HG03442 (cell line): ENCODE measurements around the gene TNP1.

Source experiments
- ATAC-seq: cut with Tn5 transposase; IDR thresholded peaks from one replicate; pipeline ENCODE4 v1.9.1; 2021; ENCODE audit warnings: mild to moderate bottlenecking, moderate library complexity; ENCODE audit not compliant: unreplicated experiment

The TNP1 gene

DNA sequence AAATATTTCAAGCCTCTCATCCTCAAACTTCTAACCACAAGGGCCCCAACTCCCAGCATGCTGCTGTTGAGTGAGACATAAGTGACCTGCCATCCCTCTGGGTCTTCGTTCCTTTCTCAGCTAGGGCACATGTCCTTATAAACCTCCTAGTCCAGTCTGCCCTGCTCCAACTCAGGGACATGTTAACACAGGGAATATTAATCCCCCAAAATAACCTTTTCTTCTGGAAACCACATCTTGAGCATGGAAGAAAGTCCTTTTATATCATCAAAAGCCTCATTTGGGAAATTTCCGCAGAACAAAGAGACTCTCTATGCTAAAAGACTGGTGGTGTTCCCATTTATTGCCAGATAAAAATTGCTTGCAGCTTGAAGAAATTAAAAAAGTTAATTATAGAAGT, 14.4 kb downstream of the TNP1 start:
- ATAC-seq = no peak

DNA sequence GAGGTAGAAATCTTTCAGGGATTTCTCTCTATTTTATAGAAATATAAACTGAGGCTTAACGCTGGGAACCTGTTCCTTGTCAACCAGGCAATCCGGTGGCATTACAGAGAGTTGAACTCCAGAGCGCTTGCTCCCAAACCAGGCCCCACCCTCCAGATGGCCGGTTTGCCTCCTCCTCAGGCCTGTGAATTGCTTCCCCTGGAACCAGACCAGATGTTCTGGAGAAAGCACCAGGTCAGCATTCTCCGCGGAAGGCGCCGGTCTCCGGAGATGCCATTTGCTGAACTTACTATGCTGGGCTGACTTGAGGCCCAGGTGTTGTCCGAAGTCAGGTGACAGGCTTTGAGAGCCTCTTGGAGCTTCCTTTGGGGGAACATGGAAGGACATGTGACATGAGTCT, 17.2 kb downstream of the TNP1 start:
- ATAC-seq = no peak

DNA sequence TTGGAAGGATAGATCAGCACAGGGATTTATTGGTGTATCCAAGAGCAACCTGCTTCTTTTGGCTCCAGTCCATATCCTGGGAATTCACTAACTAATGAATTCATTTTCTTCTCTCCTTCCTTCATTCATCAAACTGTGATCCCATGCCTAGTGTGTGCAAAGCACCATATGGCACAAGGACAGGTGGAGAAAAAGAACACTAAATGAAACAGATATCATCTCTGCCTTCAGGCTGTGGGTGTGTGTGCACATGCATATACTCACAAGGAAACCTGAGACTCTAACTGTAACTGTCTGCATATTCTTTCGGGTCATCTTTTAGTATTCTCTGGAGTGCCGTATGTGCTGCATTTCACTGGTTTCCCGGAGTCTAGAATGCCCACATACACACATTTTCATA, 20.2 kb downstream of the TNP1 start:
- ATAC-seq = no peak

DNA sequence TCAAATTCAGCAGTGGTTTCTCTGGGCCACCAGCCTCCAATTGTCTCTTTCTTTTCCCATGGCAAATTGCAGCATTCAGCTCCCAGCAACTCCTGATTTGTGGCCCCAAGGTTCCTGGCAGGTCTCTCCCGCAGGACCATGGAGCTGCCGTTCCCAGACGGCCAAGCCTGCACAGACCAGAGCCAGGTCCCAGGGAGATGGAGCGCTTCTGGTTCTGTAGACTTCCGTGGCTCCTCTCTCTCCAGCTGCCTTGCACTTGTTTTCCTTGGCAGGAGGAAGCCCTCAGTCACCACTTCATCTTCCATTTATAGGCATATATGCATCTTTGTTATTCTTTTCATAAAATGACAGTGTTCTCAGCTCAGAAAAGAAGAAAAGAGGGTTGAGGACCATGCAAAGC, 21.7 kb downstream of the TNP1 start:
- no peak for ATAC-seq

DNA sequence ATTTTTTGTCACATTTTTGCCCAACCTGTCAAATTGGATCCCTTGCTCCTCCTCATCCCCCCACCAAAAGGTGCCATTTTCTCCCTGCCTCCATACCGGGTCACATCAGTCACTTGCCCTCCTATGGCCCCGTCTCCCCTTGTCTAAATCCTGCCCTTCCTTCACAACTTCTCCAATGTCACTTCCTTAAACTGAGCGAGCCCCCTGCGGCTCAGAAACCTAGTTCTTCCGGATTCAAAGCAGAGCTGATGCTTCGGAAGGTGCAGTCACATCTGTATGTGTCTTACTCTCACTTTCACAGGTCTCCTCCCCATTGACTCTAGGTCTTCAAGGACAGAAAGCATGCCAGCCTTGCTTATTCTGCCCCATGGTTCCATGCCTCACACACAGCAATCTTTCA, 22.1 kb downstream of the TNP1 start:
- ATAC-seq = no peak

DNA sequence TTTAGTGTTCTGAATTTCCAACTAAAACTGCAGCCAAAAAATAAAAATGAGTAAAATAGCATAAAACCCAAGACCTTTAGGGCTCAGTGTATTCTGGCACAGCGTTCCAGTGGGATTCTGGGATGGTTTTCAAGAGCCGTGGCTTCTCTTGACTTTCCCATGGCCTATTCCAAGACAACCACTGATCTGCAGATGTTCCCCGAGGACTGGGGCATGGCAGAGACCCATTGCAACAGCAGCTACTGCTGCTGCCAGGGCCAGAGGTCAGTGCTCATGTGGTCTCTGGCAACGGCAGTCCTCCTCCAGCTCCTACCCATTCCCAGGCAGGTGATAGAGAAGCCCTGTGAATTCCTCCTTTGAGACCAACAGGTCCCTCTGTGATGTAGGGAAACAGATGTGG, 26.8 kb downstream of the TNP1 start:
- ATAC-seq = no peak

DNA sequence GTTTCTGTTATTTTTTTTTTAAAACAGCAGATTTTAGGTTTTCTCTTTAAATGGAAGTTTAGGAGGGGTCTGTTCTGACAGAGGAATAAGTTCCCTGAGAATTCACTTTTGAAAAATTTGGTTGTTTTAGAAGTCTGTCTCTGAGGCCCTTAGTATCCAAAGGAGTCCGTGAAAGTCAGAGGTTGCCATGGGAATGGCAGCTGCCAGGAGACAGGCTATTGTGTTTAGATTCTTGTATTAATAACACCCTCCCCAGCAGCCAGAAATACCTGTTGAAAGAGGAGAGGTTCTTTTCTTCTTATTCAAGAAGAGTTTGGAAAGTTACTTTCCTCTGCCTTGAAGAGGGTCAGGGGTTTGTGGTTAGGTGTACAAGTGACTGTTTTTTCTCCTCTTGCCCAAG, 29.5 kb downstream of the TNP1 start:
- ATAC-seq = no peak

DNA sequence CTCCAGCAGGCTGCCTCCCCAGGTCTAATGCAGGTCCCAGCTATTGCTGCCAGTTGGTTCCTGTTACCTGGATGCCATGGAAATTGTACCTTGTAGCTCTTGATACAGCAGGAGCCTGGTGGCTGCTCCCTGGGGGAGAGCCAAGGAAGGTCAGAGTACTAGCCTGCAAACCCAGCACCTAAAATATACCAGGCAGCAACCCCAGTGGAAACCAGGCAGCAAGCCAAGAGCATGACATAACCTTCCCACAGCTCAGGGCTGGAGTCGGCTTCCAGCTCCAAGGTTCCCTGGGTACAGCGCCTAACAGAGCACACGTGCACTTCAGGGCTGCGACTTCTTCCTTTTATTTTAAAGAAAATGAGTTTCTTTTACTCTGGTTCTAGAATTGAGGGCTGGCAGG, 30.3 kb downstream of the TNP1 start:
- ATAC-seq = no peak

DNA sequence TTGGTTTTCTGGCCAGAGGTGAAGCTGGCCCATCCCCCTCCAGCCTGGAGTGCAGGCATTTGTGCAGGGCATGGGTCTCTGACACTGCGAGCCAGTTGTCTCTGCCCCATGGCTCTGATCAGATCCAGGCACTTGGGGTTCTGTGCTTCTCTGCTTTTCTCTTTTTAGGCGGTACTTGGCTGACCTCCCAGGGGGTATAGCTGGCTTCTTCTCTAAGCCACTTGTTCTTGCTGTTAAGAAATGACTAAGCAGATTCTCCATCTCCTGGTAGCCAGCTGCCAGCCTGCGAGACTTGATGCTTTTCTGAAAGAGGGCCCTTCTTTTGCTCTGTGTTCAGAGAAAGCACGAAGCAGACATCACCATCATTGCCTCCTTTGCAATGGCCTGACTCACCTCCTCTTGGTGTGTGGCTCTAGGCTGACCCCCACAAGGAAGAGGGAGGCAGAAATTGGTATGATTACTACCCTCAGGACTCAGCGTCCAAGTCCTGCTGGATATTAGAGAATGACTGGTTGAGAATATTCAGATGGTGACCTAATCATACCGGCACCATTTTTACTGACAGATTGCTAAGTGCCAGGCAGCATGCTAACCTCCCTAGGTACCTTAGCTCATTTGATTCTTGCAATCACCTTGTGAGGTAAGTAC, 32.7 kb downstream of the TNP1 start:
- ATAC-seq = no peak

DNA sequence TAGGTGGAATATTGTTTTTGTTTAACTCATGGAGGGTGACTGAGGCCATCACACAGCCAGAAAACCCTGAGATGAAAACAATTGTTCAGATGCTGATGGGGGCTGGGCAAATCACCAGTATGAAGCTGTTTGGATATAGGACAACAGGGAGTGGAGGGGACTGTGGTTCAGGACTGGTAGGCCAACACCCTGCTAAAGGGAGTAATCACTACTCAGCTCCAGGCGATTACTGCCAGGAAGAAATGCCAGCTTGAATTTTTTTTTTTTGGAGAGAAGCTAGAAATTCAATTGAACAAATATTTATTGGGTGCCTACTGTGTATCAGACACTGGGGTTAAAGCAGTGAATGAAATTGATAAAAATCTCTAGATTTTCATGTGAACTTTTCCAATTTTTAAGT, 37.4 kb downstream of the TNP1 start:
- ATAC-seq = no peak

DNA sequence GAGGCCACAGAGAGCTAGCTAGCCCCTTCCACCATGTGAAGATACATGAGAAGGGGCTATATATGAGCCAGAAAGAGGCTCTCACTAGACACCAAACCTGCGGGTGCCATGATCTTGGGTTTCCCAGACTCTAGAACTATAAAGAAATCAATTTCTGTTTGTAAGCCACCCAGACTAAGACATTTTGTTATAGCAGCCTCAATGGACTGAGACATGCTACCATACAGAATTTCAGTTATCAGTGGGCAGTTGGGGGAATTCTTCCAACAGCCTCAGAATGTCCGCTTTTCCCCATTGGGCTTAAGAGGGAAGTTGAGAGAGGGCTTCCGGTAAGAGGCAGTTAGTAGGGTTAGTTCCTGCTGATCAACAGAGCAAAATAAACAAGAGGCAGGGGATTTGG, 39.2 kb downstream of the TNP1 start:
- ATAC-seq = no peak

DNA sequence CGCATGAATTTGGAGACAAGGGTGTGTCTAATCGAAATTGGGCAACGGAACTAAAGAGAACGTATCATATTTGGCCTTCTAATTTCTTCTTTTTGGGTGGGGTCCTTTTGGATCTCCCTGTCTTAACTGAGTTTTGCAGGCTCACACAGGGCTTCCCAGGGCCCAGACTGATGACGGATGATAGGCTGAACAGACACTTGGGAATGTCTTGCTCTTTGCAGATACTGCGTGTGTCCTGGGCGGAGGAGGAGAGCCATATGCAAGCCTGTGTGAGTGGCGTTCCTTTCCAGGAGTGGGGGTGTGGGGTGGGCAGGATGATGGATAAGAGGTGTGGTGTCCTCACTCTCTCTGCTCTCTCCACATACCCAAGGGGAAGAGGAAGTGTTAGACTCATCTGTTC, 40.1 kb downstream of the TNP1 start:
- ATAC-seq = no peak

DNA sequence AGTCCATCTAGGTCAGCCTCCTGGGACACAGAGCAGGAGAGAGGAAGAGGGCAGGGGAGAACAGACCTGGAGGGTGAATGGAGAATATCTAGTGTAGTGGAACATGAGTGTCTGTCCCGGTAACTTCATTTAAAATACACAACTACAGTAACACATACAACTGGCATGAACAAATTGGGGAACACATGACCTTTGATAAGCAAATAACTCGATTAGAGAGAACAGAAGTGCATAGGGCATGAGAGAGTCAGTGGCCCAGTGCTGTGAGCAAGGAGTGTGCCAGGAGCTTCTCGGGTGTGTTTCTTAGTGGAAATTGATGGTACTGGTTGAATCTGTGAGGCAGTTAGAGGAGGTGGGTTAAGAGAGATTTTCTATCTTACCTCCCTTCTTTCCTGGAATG, 40.8 kb downstream of the TNP1 start:
- no peak for ATAC-seq

DNA sequence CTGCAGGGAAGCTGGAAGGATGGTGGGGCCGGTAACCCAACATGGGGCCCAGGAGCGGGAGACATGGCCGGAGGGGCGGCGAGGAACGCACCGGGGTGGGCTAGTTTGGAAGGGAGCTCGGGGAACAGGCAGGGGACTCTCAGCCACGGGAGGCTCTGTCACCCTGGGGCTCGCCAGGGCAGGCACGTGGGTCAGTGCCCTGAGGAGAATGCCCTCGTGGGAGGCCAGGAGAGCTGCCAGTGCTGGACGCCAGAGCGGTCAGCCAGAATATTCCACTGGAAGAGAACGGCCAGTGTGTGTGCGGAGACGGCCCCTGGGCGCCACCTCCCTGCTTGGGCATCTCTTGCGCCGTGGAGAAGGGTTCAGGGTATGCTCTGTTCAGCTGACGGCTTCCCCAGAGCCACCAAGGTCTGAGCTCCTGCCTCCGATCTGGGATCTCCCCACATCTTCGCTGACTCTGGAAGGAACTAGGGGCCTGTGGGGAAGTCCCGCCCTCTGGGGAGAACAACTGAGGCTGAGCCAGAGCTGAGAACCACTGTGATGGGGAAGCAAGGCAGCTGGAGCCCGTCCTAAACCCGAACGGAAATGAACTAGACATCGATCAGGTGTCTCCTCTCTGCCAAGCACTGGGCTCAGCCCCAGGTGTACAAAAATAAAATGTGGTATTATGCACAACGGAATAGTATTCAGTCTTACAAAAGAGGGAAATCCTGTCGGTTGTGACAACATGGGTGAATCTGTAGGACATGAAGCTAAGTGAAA, 49.3 kb downstream of the TNP1 start:
- ATAC-seq = no peak
